DMS53 treated with DMSO at 0.1 percent for 48 hours (cell line): ENCODE measurements around the gene GCNT2.
A peak's percentile ranks its signal among the peaks of the same experiment; 100 is the strongest.
"Not testable (repeated sequence)": the region's sequence is repeated elsewhere in the genome, so short reads cannot be mapped to it uniquely, and the experiment has no call there.

Experiments
- DNase-seq: peaks from one replicate; lab custom pipeline; 2025; ENCODE audit not compliant: unreplicated experiment; lab: John Stamatoyannopoulos, UW

The GCNT2 gene

GRCh38 chr6:10514049-10514780 is 6.9 kb upstream of the GCNT2 start:
- DNase-seq, result no peak

- no peak for DNase-seq
Observed at GRCh38 chr6:10516953-10517352, 4.2 kb upstream of the GCNT2 start.

GRCh38 chr6:10518557-10519407 is 2.4 kb upstream of the GCNT2 start:
- DNase-seq, result no peak

GRCh38 chr6:10519408-10519697 is 1.8 kb upstream of the GCNT2 start:
- DNase-seq, result not testable (repeated sequence)

- DNase-seq, result no peak
Observed at GRCh38 chr6:10520468-10520867, 683 bp upstream of the GCNT2 start.

GRCh38 chr6:10522929-10523573 is 1.9 kb downstream of the GCNT2 start:
- DNase-seq, result no peak

- no peak for DNase-seq
Observed at GRCh38 chr6:10526156-10526555, 5.0 kb downstream of the GCNT2 start.

- DNase-seq, result peak; percentile 75
Observed at GRCh38 chr6:10528158-10528981, 7.2 kb downstream of the GCNT2 start.

GRCh38 chr6:10529231-10529801 is 8.2 kb downstream of the GCNT2 start:
- no peak for DNase-seq

GRCh38 chr6:10529828-10530374 is 8.8 kb downstream of the GCNT2 start:
- DNase-seq, result not testable (repeated sequence)

GRCh38 chr6:10531503-10531902 is 10.4 kb downstream of the GCNT2 start:
- no peak for DNase-seq

GRCh38 chr6:10531942-10532341 is 10.8 kb downstream of the GCNT2 start:
- DNase-seq, result no peak

GRCh38 chr6:10532392-10532791 is 11.2 kb downstream of the GCNT2 start:
- no peak for DNase-seq

GRCh38 chr6:10534419-10534762 is 13.2 kb downstream of the GCNT2 start:
- DNase-seq, result no peak

GRCh38 chr6:10535193-10535592 is 14.0 kb downstream of the GCNT2 start:
- DNase-seq, result no peak

- no peak for DNase-seq
Observed at GRCh38 chr6:10537726-10538125, 16.6 kb downstream of the GCNT2 start.

- no peak for DNase-seq
Observed at GRCh38 chr6:10540073-10540746, 19.1 kb downstream of the GCNT2 start.

- no peak for DNase-seq
Observed at GRCh38 chr6:10541591-10541990, 20.4 kb downstream of the GCNT2 start.

- no peak for DNase-seq
Observed at GRCh38 chr6:10542213-10542612, 21.1 kb downstream of the GCNT2 start.

GRCh38 chr6:10543488-10543887 is 22.3 kb downstream of the GCNT2 start:
- no peak for DNase-seq
